HG02938 (cell line): ENCODE results near the gene SNX3.

Experiments
- ATAC-seq: cut with Tn5 transposase; IDR thresholded peaks from one replicate; pipeline ENCODE4 v1.9.1; 2021; ENCODE audit warnings: mild to moderate bottlenecking, moderate library complexity; ENCODE audit not compliant: unreplicated experiment

Gene SNX3

GRCh38 chr6:108171918-108172516 lies 88.8 kb downstream of the SNX3 start:
- no peak for ATAC-seq

GRCh38 chr6:108171291-108171917 lies 89.4 kb downstream of the SNX3 start:
- ATAC-seq, result no peak

GRCh38 chr6:108170332-108171290 lies 90.2 kb downstream of the SNX3 start:
- no peak for ATAC-seq

GRCh38 chr6:108169464-108170331 lies 91.1 kb downstream of the SNX3 start:
- no peak for ATAC-seq

- ATAC-seq, result no peak
Observed at GRCh38 chr6:108168501-108169463, 92.1 kb downstream of the SNX3 start.

GRCh38 chr6:108168090-108168463 lies 92.8 kb downstream of the SNX3 start:
- no peak for ATAC-seq

- ATAC-seq, result no peak
Observed at GRCh38 chr6:108167449-108168089, 93.3 kb downstream of the SNX3 start.

- ATAC-seq, result no peak
Observed at GRCh38 chr6:108166664-108167448, 94.0 kb downstream of the SNX3 start.

- ATAC-seq, result no peak
Observed at GRCh38 chr6:108165714-108166663, 94.9 kb downstream of the SNX3 start, which contains the start of gene NR2E1. Gene NR2E1 (plus strand): TSS chr6:108166022. CDS start chr6:108166766, 744 bp downstream.

- ATAC-seq, result no peak
Observed at GRCh38 chr6:108164815-108165706, 95.8 kb downstream of the SNX3 start.

- ATAC-seq, result no peak
Observed at GRCh38 chr6:108164543-108164814, 96.4 kb downstream of the SNX3 start.

- ATAC-seq, result no peak
Observed at GRCh38 chr6:108163644-108164542, 96.9 kb downstream of the SNX3 start.

- ATAC-seq, result no peak
Observed at GRCh38 chr6:108163267-108163643, 97.6 kb downstream of the SNX3 start.

- no peak for ATAC-seq
Observed at GRCh38 chr6:108161724-108162282, 99.0 kb downstream of the SNX3 start.
